Neural cell (in vitro differentiated cells): ENCODE measurements around the gene SVOP. TPM values are rescaled to one million over a fixed set of nuclear protein-coding genes. Genes with fewer than 3 reads are reported as not detected.
A peak's percentile ranks its signal among the peaks of the same experiment; 100 is the strongest.
"Not testable (repeated sequence)": the region's sequence is repeated elsewhere in the genome, so short reads cannot be mapped to it uniquely, and the experiment has no call there.

Experiments used
- H2AFZ ChIP-seq: fragments of 200-600, 300-800 bp; sonication (generic), shearing (Covaris generic); 2 replicates; pipeline ENCODE4 v1.6.0; 2014; ENCODE audit warnings: low read depth, mild to moderate bottlenecking, antibody characterized with exemption, low read length, moderate library complexity
- H3F3A ChIP-seq: fragments of 200-600 bp; shearing (Covaris generic); 2 replicates; pipeline ENCODE4 v1.6.1; 2016; ENCODE audit warnings: mild to moderate bottlenecking, moderate library complexity, mixed read lengths, antibody characterized with exemption, low read length; ENCODE audit not compliant: insufficient read depth, poor library complexity, severe bottlenecking
- H3K27ac ChIP-seq: fragments of 200-600, 300-800 bp; sonication (generic), shearing (Covaris generic); 2 replicates; pipeline ENCODE4 v1.5.1; 2014; ENCODE audit warnings: mild to moderate bottlenecking, low read length, moderate library complexity
- H3K27me3 ChIP-seq: fragments of 300-800, 200-600 bp; sonication (generic), shearing (Covaris generic); 2 replicates; pipeline ENCODE4 v1.6.0; 2014; ENCODE audit warnings: mild to moderate bottlenecking, low read depth, low read length, moderate library complexity; ENCODE audit not compliant: insufficient read depth
- H3K36me3 ChIP-seq: fragments of 300-800, 200-600 bp; sonication (generic), shearing (Covaris generic); 2 replicates; pipeline ENCODE4 v1.5.1; 2014; ENCODE audit warnings: mild to moderate bottlenecking, antibody characterized with exemption, low read length, moderate library complexity; ENCODE audit not compliant: insufficient read depth
- H3K4me2 ChIP-seq: fragments of 300-800, 200-600 bp; sonication (generic), shearing (Covaris generic); 2 replicates; pipeline ENCODE4 v1.6.0; 2014; ENCODE audit warnings: mild to moderate bottlenecking, low read length
- H3K4me3 ChIP-seq: fragments of 300-800, 200-600 bp; sonication (generic), shearing (Covaris generic); 2 replicates; pipeline ENCODE4 v1.5.1; 2014; ENCODE audit warnings: mild to moderate bottlenecking, low read length, moderate library complexity
- H3K79me2 ChIP-seq: fragments of 200-600 bp; shearing (Covaris generic); replicated peaks from 2 replicates; pipeline ENCODE4 v1.6.0; 2014; ENCODE audit warnings: mild to moderate bottlenecking, low read length, moderate library complexity; ENCODE audit not compliant: insufficient read depth
- H3K9ac ChIP-seq: fragments of 300-800, 200-600 bp; sonication (generic), shearing (Covaris generic); 2 replicates; pipeline ENCODE4 v1.6.1; 2016; ENCODE audit warnings: mild to moderate bottlenecking, low read length, mixed read lengths
- H3K9me2 ChIP-seq: fragments of 200-600 bp; shearing (Covaris generic); 2 replicates; pipeline ENCODE4 v1.6.1; 2016; ENCODE audit warnings: mild to moderate bottlenecking, low read length, mixed read lengths; ENCODE audit not compliant: insufficient read depth
- H3K9me3 ChIP-seq: fragments of 200-600, 300-800 bp; sonication (generic), shearing (Covaris generic); 2 replicates; pipeline ENCODE4 v1.6.1; 2016; ENCODE audit warnings: mild to moderate bottlenecking, mixed run types, low read length, moderate library complexity, mixed read lengths
- H4K20me1 ChIP-seq: fragments of 200-600 bp; shearing (Covaris generic); 2 replicates; pipeline ENCODE4 v1.6.1; 2016; ENCODE audit warnings: mild to moderate bottlenecking, mixed run types; ENCODE audit not compliant: insufficient read depth
- CTCF ChIP-seq: fragments of 450-650 bp; IDR thresholded peaks from 2 replicates; pipeline ENCODE4 v1.5.1; 2014; ENCODE audit warnings: antibody characterized with exemption, mild to moderate bottlenecking, moderate library complexity; ENCODE audit not compliant: poor library complexity, severe bottlenecking
- EP300 ChIP-seq: fragments of 450-650 bp; conservative IDR thresholded peaks from 2 replicates; pipeline ENCODE4 v1.6.1; 2014; ENCODE audit warnings: antibody characterized with exemption, mild to moderate bottlenecking, moderate library complexity; ENCODE audit not compliant: poor library complexity, severe bottlenecking
- EZH2 ChIP-seq: fragments of 200-600, 300-800 bp; shearing (Covaris generic), sonication (generic); IDR thresholded peaks from 2 replicates; pipeline ENCODE4 v1.6.1; 2014; ENCODE audit warnings: antibody characterized with exemption, low read length, borderline replicate concordance, mild to moderate bottlenecking; ENCODE audit not compliant: insufficient read depth, poor library complexity, severe bottlenecking
- MXI1 ChIP-seq: fragments of 450-650 bp; conservative IDR thresholded peaks from 2 replicates; pipeline ENCODE4 v1.6.1; 2014; ENCODE audit warnings: antibody characterized with exemption, mild to moderate bottlenecking; ENCODE audit not compliant: poor library complexity, severe bottlenecking
- POLR2AphosphoS5 ChIP-seq: IDR thresholded peaks from 2 replicates; pipeline ENCODE4 v1.6.1; 2012
- RAD21 ChIP-seq: fragments of 450-650 bp; conservative IDR thresholded peaks from 2 replicates; pipeline ENCODE4 v1.6.1; 2014; ENCODE audit warnings: antibody characterized with exemption, mild to moderate bottlenecking, moderate library complexity
- SMC3 ChIP-seq: fragments of 450-650 bp; conservative IDR thresholded peaks from 2 replicates; pipeline ENCODE4 v1.6.1; 2014; ENCODE audit warnings: antibody characterized with exemption, mild to moderate bottlenecking, moderate library complexity; ENCODE audit not compliant: poor library complexity
- TAF1 ChIP-seq: IDR thresholded peaks from 2 replicates; pipeline ENCODE4 v1.6.1; 2012; ENCODE audit warnings: low read depth
- polyA plus RNA-seq: library from polyadenylated mRNA; depleted of rRNA; stranded (reverse); fragments of >200 nt; gene quantifications from 2 replicates; pipeline ENCODE4 v1.2.3, GENCODE V29; 2014
- TF ChIP-seq, protein P1 (sequence below): IDR thresholded peaks from 2 replicates; pipeline ENCODE4 v1.6.1; 2012; ENCODE audit warnings: borderline replicate concordance

The SVOP gene
- polyA plus RNA-seq, 1 donor from 2014 or later: 41.3 TPM

DNA sequence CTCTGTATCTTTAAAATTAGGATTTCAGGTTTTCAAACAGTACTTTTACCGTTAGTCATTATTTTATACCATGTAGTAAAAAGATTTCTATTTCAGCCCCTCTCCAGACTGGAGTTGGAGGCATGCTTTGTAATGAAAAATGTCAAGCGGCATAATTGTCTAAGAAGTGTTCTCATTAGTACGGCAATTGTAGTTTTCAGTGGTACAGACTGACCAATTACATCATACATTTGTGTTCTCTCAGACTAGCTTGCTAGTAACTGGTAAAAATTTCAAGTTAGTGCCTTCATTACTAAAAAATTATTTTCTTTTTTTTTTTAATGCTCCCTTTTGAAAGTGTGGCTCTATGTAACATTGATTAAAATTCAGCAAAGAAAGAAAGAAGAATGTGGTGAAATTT, 36.0 kb upstream of the SVOP start:
- Histone ChIP-seq H3K9me3 (no peaks in the 10 kb centered on the region), H3K36me3 (no peaks in the 10 kb centered on the region), H3K4me2 (no peak overlapping the region), H3K9ac (no peak overlapping the region), H3K27me3 (no peaks in the 10 kb centered on the region), H3K79me2 (peaks cover 22% of the 10 kb centered on the region), H3K4me3 (no peak overlapping the region), H3F3A (no peaks in the 10 kb centered on the region), H2AFZ (no peak overlapping the region), H3K9me2 (no peaks in the 10 kb centered on the region), H3K27ac (no peak overlapping the region), H4K20me1 (no peaks in the 10 kb centered on the region)
- TF ChIP-seq CTCF (no peak), TAF1 (no peak), MXI1 (no peak), POLR2AphosphoS5 (no peak), SMC3 (no peak), EZH2 (no peak), EP300 (no peak)
- TF ChIP-seq, protein P1, sequence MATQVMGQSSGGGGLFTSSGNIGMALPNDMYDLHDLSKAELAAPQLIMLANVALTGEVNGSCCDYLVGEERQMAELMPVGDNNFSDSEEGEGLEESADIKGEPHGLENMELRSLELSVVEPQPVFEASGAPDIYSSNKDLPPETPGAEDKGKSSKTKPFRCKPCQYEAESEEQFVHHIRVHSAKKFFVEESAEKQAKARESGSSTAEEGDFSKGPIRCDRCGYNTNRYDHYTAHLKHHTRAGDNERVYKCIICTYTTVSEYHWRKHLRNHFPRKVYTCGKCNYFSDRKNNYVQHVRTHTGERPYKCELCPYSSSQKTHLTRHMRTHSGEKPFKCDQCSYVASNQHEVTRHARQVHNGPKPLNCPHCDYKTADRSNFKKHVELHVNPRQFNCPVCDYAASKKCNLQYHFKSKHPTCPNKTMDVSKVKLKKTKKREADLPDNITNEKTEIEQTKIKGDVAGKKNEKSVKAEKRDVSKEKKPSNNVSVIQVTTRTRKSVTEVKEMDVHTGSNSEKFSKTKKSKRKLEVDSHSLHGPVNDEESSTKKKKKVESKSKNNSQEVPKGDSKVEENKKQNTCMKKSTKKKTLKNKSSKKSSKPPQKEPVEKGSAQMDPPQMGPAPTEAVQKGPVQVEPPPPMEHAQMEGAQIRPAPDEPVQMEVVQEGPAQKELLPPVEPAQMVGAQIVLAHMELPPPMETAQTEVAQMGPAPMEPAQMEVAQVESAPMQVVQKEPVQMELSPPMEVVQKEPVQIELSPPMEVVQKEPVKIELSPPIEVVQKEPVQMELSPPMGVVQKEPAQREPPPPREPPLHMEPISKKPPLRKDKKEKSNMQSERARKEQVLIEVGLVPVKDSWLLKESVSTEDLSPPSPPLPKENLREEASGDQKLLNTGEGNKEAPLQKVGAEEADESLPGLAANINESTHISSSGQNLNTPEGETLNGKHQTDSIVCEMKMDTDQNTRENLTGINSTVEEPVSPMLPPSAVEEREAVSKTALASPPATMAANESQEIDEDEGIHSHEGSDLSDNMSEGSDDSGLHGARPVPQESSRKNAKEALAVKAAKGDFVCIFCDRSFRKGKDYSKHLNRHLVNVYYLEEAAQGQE: no peak

- Histone ChIP-seq H3K36me3 (no peaks in the 10 kb centered on the region), H3K79me2 (peaks cover 22% of the 10 kb centered on the region), H3K27me3 (no peaks in the 10 kb centered on the region), H3K9me3 (no peaks in the 10 kb centered on the region), H3K9ac (no peak overlapping the region), H3K4me2 (no peak overlapping the region), H3K27ac (no peak overlapping the region), H3F3A (no peaks in the 10 kb centered on the region), H3K9me2 (no peaks in the 10 kb centered on the region), H2AFZ (no peak overlapping the region), H4K20me1 (no peaks in the 10 kb centered on the region), H3K4me3 (no peak overlapping the region)
- no peak for TF ChIP-seq TAF1
- no peak for TF ChIP-seq EP300
- TF ChIP-seq CTCF: no peak
- TF ChIP-seq SMC3: no peak
- TF ChIP-seq EZH2: no peak
- no peak for TF ChIP-seq RAD21
- TF ChIP-seq POLR2AphosphoS5: no peak
- TF ChIP-seq, protein P1: no peak
- TF ChIP-seq MXI1: no peak
Observed at GRCh38 chr12:109054520-109054919, 33.7 kb upstream of the SVOP start.

GRCh38 chr12:109054124-109054513, 33.3 kb upstream of the SVOP start:
- not testable (repeated sequence) for H4K20me1 ChIP-seq, H3K9ac ChIP-seq, H3K27ac ChIP-seq, H3K9me3 ChIP-seq, H3F3A ChIP-seq, H2AFZ ChIP-seq, H3K9me2 ChIP-seq, H3K36me3 ChIP-seq, H3K4me2 ChIP-seq, H3K27me3 ChIP-seq
- peaks cover 22% of the 10 kb centered on the region for H3K79me2 ChIP-seq
- peak overlapping the region; percentile 99 for H3K4me3 ChIP-seq
